PC-9 (cell line): ENCODE results near the gene MAOB. TPM values are rescaled to one million over a fixed set of nuclear protein-coding genes. Genes with fewer than 3 reads are reported as not detected.

Source experiments
- BruUV-seq: library from RNA; stranded (reverse); fragments of 400-500 nt; replicated peaks from 2 replicates; lab custom pipeline; 2021; lab: Mats Ljungman, UMichigan
- CTCF ChIA-PET: fragments of 300-600 bp; sonication (Branson Sonifier 250); formaldehyde crosslinking; loops from one replicate; lab custom pipeline; 2022; ENCODE audit warnings: antibody characterized with exemption; lab: Charles Lee
- POLR2A ChIA-PET: fragments of 300-600 bp; sonication (Branson Sonifier 250); formaldehyde crosslinking; loops from one replicate; lab custom pipeline; 2022; ENCODE audit warnings: antibody characterized with exemption; ENCODE audit not compliant: unreplicated experiment; lab: Charles Lee
- DNase-seq, 2 experiments: peaks; one replicate each; pipeline versions ENCODE4 v3.0.0 to v3.0.0-alpha.2; 2015 to 2022; ENCODE audit warnings: mixed read lengths in 1 of 2
- H2AFZ ChIP-seq: fragments of 200-600 bp; sonication (generic); 2 replicates; pipeline ENCODE4 v1.8.1; 2017; ENCODE audit warnings: antibody characterized with exemption
- H3F3A ChIP-seq: fragments of 200-600 bp; sonication (generic); 2 replicates; pipeline ENCODE4 v1.8.1; 2017; ENCODE audit warnings: antibody characterized with exemption, mild to moderate bottlenecking, low read depth; ENCODE audit not compliant: insufficient read depth
- H3K27ac ChIP-seq: fragments of 200-600 bp; sonication (generic); 2 replicates; pipeline ENCODE4 v1.6.1; 2016; ENCODE audit warnings: mixed run types
- H3K27me3 ChIP-seq: fragments of 200-600 bp; sonication (generic); 2 replicates; pipeline ENCODE4 v1.6.1; 2016; ENCODE audit warnings: low read depth, mixed run types; ENCODE audit not compliant: insufficient read depth
- H3K36me3 ChIP-seq: fragments of 200-600 bp; sonication (generic); 2 replicates; pipeline ENCODE4 v1.6.1; 2016; ENCODE audit warnings: low read depth, mixed run types
- H3K4me1 ChIP-seq: fragments of 200-600 bp; sonication (generic); replicated peaks from 2 replicates; pipeline ENCODE4 v1.6.1; 2016; ENCODE audit warnings: mixed run types; ENCODE audit not compliant: insufficient read depth
- H3K4me2 ChIP-seq: fragments of 200-600 bp; sonication (generic); 2 replicates; pipeline ENCODE4 v1.6.1; 2017; ENCODE audit warnings: mixed run types
- H3K4me3 ChIP-seq: fragments of 200-600 bp; sonication (generic); 2 replicates; pipeline ENCODE4 v1.6.1; 2016; ENCODE audit warnings: mixed run types
- H3K79me2 ChIP-seq: fragments of 200-600 bp; sonication (generic); 2 replicates; pipeline ENCODE4 v1.6.1; 2017; ENCODE audit warnings: low read depth, mixed run types
- H3K9me2 ChIP-seq: fragments of 200-600 bp; sonication (generic); 2 replicates; pipeline ENCODE4 v1.8.1; 2017; ENCODE audit warnings: mild to moderate bottlenecking; ENCODE audit not compliant: insufficient read depth
- H3K9me3 ChIP-seq: fragments of 200-600 bp; sonication (generic); 2 replicates; pipeline ENCODE4 v1.8.1; 2016; ENCODE audit warnings: low read depth; ENCODE audit not compliant: insufficient read depth
- H4K20me1 ChIP-seq: fragments of 200-600 bp; sonication (generic); 2 replicates; pipeline ENCODE4 v1.8.1; 2017; ENCODE audit not compliant: insufficient read depth
- CTCF ChIP-seq: fragments of 200-600 bp; sonication (generic); conservative IDR thresholded peaks from 2 replicates; pipeline ENCODE4 v1.6.1; 2017; ENCODE audit warnings: mixed run types, antibody characterized with exemption, mild to moderate bottlenecking, moderate library complexity
- EZH2 ChIP-seq: fragments of 200-600 bp; sonication (generic); IDR thresholded peaks from 2 replicates; pipeline ENCODE4 v1.8.0; 2017; ENCODE audit warnings: antibody characterized with exemption, low read depth
- intact Hi-C: fragments of 100-400 bp; cut with micrococcal nuclease; formaldehyde crosslinking; loops from one replicate; pipeline ENCODE4 v1.10.0; 2022; ENCODE audit not compliant: unreplicated experiment
- total RNA-seq: library from RNA; stranded (reverse); gene quantifications from 2 replicates; pipeline ENCODE4 v1.2.3, GENCODE V29; 2021

MAOB gene
- total RNA-seq, 1 experiment from 2014 or later, result 0.74 TPM

- Histone ChIP-seq H4K20me1 (no peaks in the 10 kb centered on the region), H3K27ac (no peak overlapping the region), H3K9me3 (no peaks in the 10 kb centered on the region), H3K9me2 (no peaks in the 10 kb centered on the region), H2AFZ (no peak overlapping the region), H3K79me2 (no peaks in the 10 kb centered on the region), H3K4me2 (no peak overlapping the region), H3F3A (no peaks in the 10 kb centered on the region), H3K4me1 (no peaks in the 10 kb centered on the region), H3K27me3 (no peaks in the 10 kb centered on the region), H3K4me3 (no peak overlapping the region), H3K36me3 (no peaks in the 10 kb centered on the region)
- ChIA-PET CTCF (no interaction called here), POLR2A (no interaction called here)
- DNase-seq, result no peak
- intact Hi-C loops, result no loop called here
- no TSS peak for BruUV-seq
- TF ChIP-seq EZH2 (no peak), CTCF (no peak)
Measured at GRCh38 chrX:43840265-43840664, 42.0 kb downstream of the MAOB start.

- H2AFZ ChIP-seq, result no peak overlapping the region
- BruUV-seq, result no TSS peak
- DNase-seq, result no peak
- ChIA-PET CTCF (no interaction called here), POLR2A (no interaction called here)
- no peaks in the 10 kb centered on the region for H3K36me3 ChIP-seq
- peak; percentile 58 for TF ChIP-seq CTCF
- no peak for TF ChIP-seq EZH2
- intact Hi-C loops, result loop anchor here (5.0 to 10.0 kb wide), 2 partner anchors 121 to 408 kb away; no protein-coding TSS in a partner anchor
- no peaks in the 10 kb centered on the region for H3F3A ChIP-seq
- H3K79me2 ChIP-seq, result no peaks in the 10 kb centered on the region
- no peak overlapping the region for H3K4me3 ChIP-seq
- H3K9me2 ChIP-seq, result no peaks in the 10 kb centered on the region
- no peaks in the 10 kb centered on the region for H4K20me1 ChIP-seq
- no peak overlapping the region for H3K27ac ChIP-seq
- no peak overlapping the region for H3K4me2 ChIP-seq
- H3K4me1 ChIP-seq, result no peaks in the 10 kb centered on the region
- no peaks in the 10 kb centered on the region for H3K9me3 ChIP-seq
- no peaks in the 10 kb centered on the region for H3K27me3 ChIP-seq
Measured at GRCh38 chrX:43836435-43837184, 45.6 kb downstream of the MAOB start.

- Histone ChIP-seq H3K27me3 (no peaks in the 10 kb centered on the region), H4K20me1 (no peaks in the 10 kb centered on the region), H3K36me3 (no peaks in the 10 kb centered on the region), H2AFZ (no peak overlapping the region), H3K9me3 (no peaks in the 10 kb centered on the region), H3K4me1 (no peaks in the 10 kb centered on the region), H3K9me2 (no peaks in the 10 kb centered on the region), H3K79me2 (no peaks in the 10 kb centered on the region), H3K4me2 (no peak overlapping the region), H3K27ac (no peak overlapping the region), H3F3A (no peaks in the 10 kb centered on the region), H3K4me3 (no peak overlapping the region)
- DNase-seq, result no peak
- BruUV-seq, result no TSS peak
- CTCF ChIA-PET, result interaction anchor here (0.6 kb wide), 1 partner anchor 123 kb away, joined by 8 read pairs; no protein-coding TSS in a partner anchor
- intact Hi-C loops, result loop anchor here (5.0 to 10.0 kb wide), 2 partner anchors 122 to 409 kb away; no protein-coding TSS in a partner anchor
- TF ChIP-seq EZH2 (no peak), CTCF (no peak)
- POLR2A ChIA-PET, result no interaction called here
Measured at GRCh38 chrX:43835559-43835958, 46.7 kb downstream of the MAOB start.
